ENCODE results near the gene PDZRN3. TPM values are rescaled to one million over a fixed set of nuclear protein-coding genes. Genes with fewer than 3 reads are reported as not detected.

Gene PDZRN3
- total RNA-seq, 2 donors from 2014 or later = 30.8 to 60.6 TPM

DNA sequence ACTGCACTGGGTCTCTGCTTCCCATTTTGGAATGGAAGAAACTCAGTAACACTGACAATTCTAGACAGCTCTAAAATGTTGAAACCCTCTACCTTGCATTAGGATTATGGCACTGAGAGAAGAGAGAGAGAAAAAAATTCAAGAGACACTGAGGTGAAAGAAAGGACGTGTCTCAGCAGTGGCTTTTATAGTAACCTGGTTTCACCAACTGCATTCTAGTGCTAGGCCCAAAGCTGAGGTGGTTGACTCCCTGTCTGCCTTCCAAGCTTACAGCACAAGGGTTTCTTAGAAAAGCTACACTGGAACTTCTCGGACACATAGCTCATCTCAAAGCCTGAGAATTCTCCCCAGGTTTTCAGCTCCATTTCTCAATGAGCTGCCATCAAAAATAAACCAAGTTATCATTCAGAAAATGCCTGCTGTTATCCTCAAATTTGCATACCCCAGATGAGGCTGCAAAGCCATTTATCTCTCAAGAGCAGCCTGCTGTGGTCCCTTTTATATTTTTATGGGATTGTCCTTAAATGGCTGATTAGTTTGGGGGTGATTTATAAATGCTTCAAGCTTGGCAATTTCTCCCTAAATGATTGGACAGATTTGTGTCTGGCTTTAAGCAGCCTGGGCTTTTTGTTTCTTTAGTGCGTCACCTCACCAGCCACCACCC, 283.3 kb downstream of the PDZRN3 start:
- DNase-seq = no peak
- intact Hi-C loops (cut with DNase I) = no loop called here
- no peak for ATAC-seq

GRCh38 chr3:73332558-73332957, 292.2 kb downstream of the PDZRN3 start:
- intact Hi-C loops (cut with DNase I) = no loop called here
- no peak for DNase-seq
- no peak for ATAC-seq

All from left cardiac atrium (tissue), 4 donors.